Calu3 (cell line): ENCODE results near the gene RAB1A. TPM values are rescaled to one million over a fixed set of nuclear protein-coding genes. Genes with fewer than 3 reads are reported as not detected.

Experiments
- BruUV-seq: library from RNA; stranded (reverse); fragments of 400-500 nt; replicated peaks from 2 replicates; lab custom pipeline; 2021; lab: Mats Ljungman, UMichigan
- CTCF ChIA-PET: fragments of 300-600 bp; sonication (Branson Sonifier 250); formaldehyde crosslinking; loops from one replicate; lab custom pipeline; 2022; ENCODE audit warnings: antibody characterized with exemption; lab: Charles Lee
- DNase-seq: peaks from one replicate; pipeline ENCODE4 v3.0.0; 2022
- H3K27ac Mint-ChIP-seq: one replicate; pipeline ENCODE4 v1.8.0; 2022; ENCODE audit warnings: mixed read lengths; ENCODE audit not compliant: unreplicated experiment
- H3K27me3 Mint-ChIP-seq: one replicate; pipeline ENCODE4 v1.8.0; 2022; ENCODE audit warnings: mixed read lengths; ENCODE audit not compliant: unreplicated experiment
- H3K36me3 Mint-ChIP-seq: one replicate; pipeline ENCODE4 v1.8.0; 2022; ENCODE audit warnings: mild to moderate bottlenecking, moderate library complexity, mixed read lengths; ENCODE audit not compliant: insufficient read depth, unreplicated experiment
- H3K4me1 Mint-ChIP-seq: one replicate; pipeline ENCODE4 v1.8.0; 2022; ENCODE audit warnings: mild to moderate bottlenecking, low read depth, mixed read lengths; ENCODE audit not compliant: unreplicated experiment
- H3K4me3 Mint-ChIP-seq: one replicate; pipeline ENCODE4 v1.8.0; 2022; ENCODE audit warnings: mild to moderate bottlenecking, low read depth, moderate library complexity, mixed read lengths; ENCODE audit not compliant: unreplicated experiment
- H3K9me3 Mint-ChIP-seq: one replicate; pipeline ENCODE4 v1.8.0; 2022; ENCODE audit warnings: low read depth, mixed read lengths; ENCODE audit not compliant: unreplicated experiment
- intact Hi-C: fragments of 100-400 bp; cut with micrococcal nuclease; formaldehyde crosslinking; loops from one replicate; pipeline ENCODE4 v1.10.0; 2022; ENCODE audit not compliant: unreplicated experiment
- total RNA-seq: library from RNA; stranded (reverse); gene quantifications from 2 replicates; pipeline ENCODE4 v1.2.3, GENCODE V29; 2022
- TF ChIP-seq, protein P1 (sequence below): fragments of 200-600 bp; IDR thresholded peaks from one replicate; pipeline ENCODE4 v1.8.0; 2022; ENCODE audit warnings: antibody characterized with exemption; ENCODE audit not compliant: unreplicated experiment

The RAB1A gene
- total RNA-seq, 1 experiment from 2014 or later, result 148 TPM

- Mint-ChIP-seq H3K4me3 (no peak overlapping the region), H3K27me3 (no peaks in the 10 kb centered on the region), H3K4me1 (no peaks in the 10 kb centered on the region), H3K36me3 (peaks cover 68% of the 10 kb centered on the region), H3K27ac (no peak overlapping the region), H3K9me3 (no peaks in the 10 kb centered on the region)
- BruUV-seq, result no TSS peak
- DNase-seq, result no peak
- intact Hi-C loops, result no loop called here
- TF ChIP-seq, protein P1, sequence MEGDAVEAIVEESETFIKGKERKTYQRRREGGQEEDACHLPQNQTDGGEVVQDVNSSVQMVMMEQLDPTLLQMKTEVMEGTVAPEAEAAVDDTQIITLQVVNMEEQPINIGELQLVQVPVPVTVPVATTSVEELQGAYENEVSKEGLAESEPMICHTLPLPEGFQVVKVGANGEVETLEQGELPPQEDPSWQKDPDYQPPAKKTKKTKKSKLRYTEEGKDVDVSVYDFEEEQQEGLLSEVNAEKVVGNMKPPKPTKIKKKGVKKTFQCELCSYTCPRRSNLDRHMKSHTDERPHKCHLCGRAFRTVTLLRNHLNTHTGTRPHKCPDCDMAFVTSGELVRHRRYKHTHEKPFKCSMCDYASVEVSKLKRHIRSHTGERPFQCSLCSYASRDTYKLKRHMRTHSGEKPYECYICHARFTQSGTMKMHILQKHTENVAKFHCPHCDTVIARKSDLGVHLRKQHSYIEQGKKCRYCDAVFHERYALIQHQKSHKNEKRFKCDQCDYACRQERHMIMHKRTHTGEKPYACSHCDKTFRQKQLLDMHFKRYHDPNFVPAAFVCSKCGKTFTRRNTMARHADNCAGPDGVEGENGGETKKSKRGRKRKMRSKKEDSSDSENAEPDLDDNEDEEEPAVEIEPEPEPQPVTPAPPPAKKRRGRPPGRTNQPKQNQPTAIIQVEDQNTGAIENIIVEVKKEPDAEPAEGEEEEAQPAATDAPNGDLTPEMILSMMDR, result no peak
- CTCF ChIA-PET, result interaction anchor here (0.6 kb wide), 1 partner anchor 332 kb away, joined by 3 read pairs; no protein-coding TSS in a partner anchor
Measured at GRCh38 chr2:65079017-65079416, 50.9 kb downstream of the RAB1A start.

DNA sequence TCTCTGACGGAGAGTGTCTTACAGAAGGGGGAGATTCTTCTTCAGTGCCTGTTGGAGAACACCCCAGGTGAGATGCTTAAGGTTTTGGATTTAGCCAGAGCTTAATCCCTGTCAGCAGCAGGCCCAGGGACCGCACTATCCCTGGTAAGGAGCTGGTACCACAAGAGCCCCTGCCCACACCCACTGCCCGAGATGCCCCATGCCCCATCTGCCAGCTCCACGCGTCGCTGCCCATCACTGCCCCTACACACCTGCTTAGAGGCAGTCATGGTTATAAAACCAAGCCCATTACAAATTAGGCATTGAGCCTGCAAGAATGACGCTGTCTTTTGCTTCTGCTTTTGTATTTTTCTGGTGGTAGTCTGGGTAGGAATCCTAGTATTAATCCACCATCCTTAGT is 52.0 kb downstream of the RAB1A start:
- intact Hi-C loops, result no loop called here
- no peak for DNase-seq
- Mint-ChIP-seq H3K27ac (peak overlapping the region; percentile 23), H3K4me1 (no peaks in the 10 kb centered on the region), H3K36me3 (peaks cover 65% of the 10 kb centered on the region), H3K9me3 (no peaks in the 10 kb centered on the region), H3K27me3 (no peaks in the 10 kb centered on the region), H3K4me3 (no peak overlapping the region)
- TF ChIP-seq, protein P1, result no peak
- CTCF ChIA-PET, result interaction anchor here (0.6 kb wide), 1 partner anchor 415 kb away, joined by 4 read pairs; no protein-coding TSS in a partner anchor
- BruUV-seq, result no TSS peak

- Mint-ChIP-seq H3K4me1 (no peaks in the 10 kb centered on the region), H3K27ac (no peak overlapping the region), H3K4me3 (no peak overlapping the region), H3K36me3 (peaks cover 67% of the 10 kb centered on the region), H3K27me3 (no peaks in the 10 kb centered on the region), H3K9me3 (no peaks in the 10 kb centered on the region)
- no TSS peak for BruUV-seq
- CTCF ChIA-PET, result interaction anchor here (0.6 to 1.2 kb wide), 2 partner anchors 111 to 857 kb away, joined by 3 to 4 read pairs; no protein-coding TSS in a partner anchor
- DNase-seq, result no peak
- intact Hi-C loops, result no loop called here
- TF ChIP-seq, protein P1, result no peak
Measured at GRCh38 chr2:65076345-65076710, 53.6 kb downstream of the RAB1A start.

DNA sequence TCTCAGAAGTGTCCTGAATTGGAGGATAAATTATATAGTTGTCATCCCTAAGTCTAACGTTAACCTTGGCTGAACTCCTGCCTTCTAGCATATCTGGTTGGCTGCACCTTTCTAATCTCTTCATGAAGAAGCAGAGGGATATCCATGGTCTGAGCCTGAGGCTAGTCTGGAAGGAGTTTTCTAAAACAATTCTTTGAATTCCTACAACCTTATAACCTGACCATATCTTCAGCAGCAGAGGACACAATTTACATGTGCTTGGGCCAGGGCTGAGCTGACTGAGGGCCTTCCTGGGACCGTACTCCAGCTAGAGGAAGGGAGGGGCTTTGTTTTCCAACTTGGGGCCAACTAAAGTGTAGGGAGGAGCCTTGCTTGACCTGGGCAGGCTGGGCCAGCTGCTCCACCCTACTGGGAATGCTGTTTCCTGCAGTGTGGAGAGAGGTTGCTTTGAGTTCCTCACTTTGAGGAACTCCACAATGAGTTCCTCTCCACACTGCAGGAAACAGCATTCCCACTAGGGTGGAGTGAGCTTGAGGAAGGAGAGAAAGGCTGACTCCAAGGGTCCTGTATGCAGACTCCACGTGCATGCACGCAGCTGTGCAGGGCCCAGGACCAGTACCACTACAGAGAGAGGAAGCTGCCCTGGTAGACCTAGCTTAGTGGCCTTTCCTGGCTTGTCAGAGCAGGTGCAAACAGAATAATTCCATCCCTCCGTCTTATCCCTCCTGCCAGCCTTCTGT is 54.1 kb downstream of the RAB1A start:
- CTCF ChIA-PET, result interaction anchor here (1.2 kb wide), 1 partner anchor 111 kb away, joined by 4 read pairs; no protein-coding TSS in a partner anchor
- H3K4me3 Mint-ChIP-seq, result no peak overlapping the region
- intact Hi-C loops, result no loop called here
- H3K4me1 Mint-ChIP-seq, result no peaks in the 10 kb centered on the region
- TF ChIP-seq, protein P1, result no peak
- H3K27ac Mint-ChIP-seq, result no peak overlapping the region
- peaks cover 67% of the 10 kb centered on the region for H3K36me3 Mint-ChIP-seq
- BruUV-seq, result no TSS peak
- DNase-seq, result no peak
- H3K27me3 Mint-ChIP-seq, result no peaks in the 10 kb centered on the region
- H3K9me3 Mint-ChIP-seq, result no peaks in the 10 kb centered on the region
